GM23248 (cell line): ENCODE measurements around the gene ZNF768. TPM values are rescaled to one million over a fixed set of nuclear protein-coding genes. Genes with fewer than 3 reads are reported as not detected.

Experiments
- DNase-seq: peaks from one replicate; pipeline ENCODE4 v3.0.0-alpha.2; 2015
- H2AFZ ChIP-seq: fragments of 200-600 bp; sonication (generic); 2 replicates; pipeline ENCODE4 v1.6.1; 2016; ENCODE audit warnings: antibody characterized with exemption
- H3F3A ChIP-seq: fragments of 200-600 bp; sonication (generic); 2 replicates; pipeline ENCODE4 v1.6.1; 2016; ENCODE audit warnings: mild to moderate bottlenecking, antibody characterized with exemption, mixed run types; ENCODE audit not compliant: insufficient read depth
- H3K27ac ChIP-seq: fragments of 200-600 bp; sonication (generic); 2 replicates; pipeline ENCODE4 v1.5.1; 2016; ENCODE audit warnings: mild to moderate bottlenecking
- H3K27me3 ChIP-seq: fragments of 200-600 bp; sonication (generic); replicated peaks from 2 replicates; pipeline ENCODE4 v1.6.1; 2016; ENCODE audit warnings: mild to moderate bottlenecking; ENCODE audit not compliant: insufficient read depth
- H3K36me3 ChIP-seq: fragments of 200-600 bp; sonication (generic); 2 replicates; pipeline ENCODE4 v1.6.1; 2016; ENCODE audit warnings: low read depth, mild to moderate bottlenecking
- H3K4me1 ChIP-seq: fragments of 200-600 bp; sonication (generic); 2 replicates; pipeline ENCODE4 v1.6.1; 2016; ENCODE audit warnings: mild to moderate bottlenecking; ENCODE audit not compliant: insufficient read depth
- H3K4me2 ChIP-seq: fragments of 200-600 bp; sonication (generic); one replicate; pipeline ENCODE4 v1.6.1; 2016; ENCODE audit warnings: mild to moderate bottlenecking; ENCODE audit not compliant: unreplicated experiment
- H3K4me3 ChIP-seq: fragments of 200-600 bp; sonication (generic); 2 replicates; pipeline ENCODE4 v1.5.1; 2016; ENCODE audit warnings: mild to moderate bottlenecking
- H3K79me2 ChIP-seq: fragments of 200-600 bp; sonication (generic); 2 replicates; pipeline ENCODE4 v1.6.1; 2016; ENCODE audit warnings: mild to moderate bottlenecking; ENCODE audit not compliant: insufficient read depth
- H3K9ac ChIP-seq: fragments of 200-600 bp; sonication (generic); 2 replicates; pipeline ENCODE4 v1.6.1; 2016; ENCODE audit warnings: mild to moderate bottlenecking
- H3K9me2 ChIP-seq: fragments of 200-600 bp; sonication (generic); 2 replicates; pipeline ENCODE4 v1.6.1; 2016; ENCODE audit warnings: mixed run types, mild to moderate bottlenecking, moderate library complexity; ENCODE audit not compliant: insufficient read depth
- H3K9me3 ChIP-seq: fragments of 200-600 bp; sonication (generic); one replicate; pipeline ENCODE4 v1.6.1; 2017; ENCODE audit warnings: low read depth
- H4K20me1 ChIP-seq: fragments of 200-600 bp; sonication (generic); 2 replicates; pipeline ENCODE4 v1.6.0; 2016; ENCODE audit not compliant: insufficient read depth
- EZH2 ChIP-seq: fragments of 200-600 bp; sonication (generic); IDR thresholded peaks from 2 replicates; pipeline ENCODE4 v1.6.1; 2018; ENCODE audit warnings: antibody characterized with exemption, mild to moderate bottlenecking; ENCODE audit not compliant: insufficient read depth, poor library complexity, severe bottlenecking
- EZH2phosphoT487 ChIP-seq: fragments of 200-600 bp; sonication (generic); IDR thresholded peaks from 2 replicates; pipeline ENCODE4 v1.6.1; 2018; ENCODE audit warnings: antibody characterized with exemption, moderate library complexity, mild to moderate bottlenecking, low read depth; ENCODE audit not compliant: insufficient read depth
- WGBS, 2 experiments: methylation state at CpG; one replicate each; pipeline ENCODE4 v1.1.6; 2015 to 2017; ENCODE audit warnings: low lambda C conversion rate in 2 of 2, low coverage in 1 of 2; ENCODE audit errors: missing lambda C conversion rate in 2 of 2; 5-methylcytosine and 5-hydroxymethylcytosine counted together
- in situ Hi-C: fragments of 300-500 bp; cut with MboI; formaldehyde crosslinking; loops from 2 replicates; pipeline ENCODE4 v1.15.0; 2020
- polyA plus RNA-seq: library from polyadenylated mRNA; unstranded; fragments of >200 nt; fragmentation: Nextera tagmentation; extraction: Ambion mirVana; gene quantifications from 2 replicates; pipeline ENCODE4 v1.2.1, GENCODE V29; 2016
- total RNA-seq: library from RNA; depleted of rRNA; stranded (reverse); fragments of >200 nt; shearing (Covaris generic); gene quantifications from 2 replicates; pipeline ENCODE4 v1.2.3, GENCODE V29; 2014

ZNF768 gene
- total and polyA plus RNA-seq, 2 experiments from 2014 or later: 5.0 to 38.4 TPM

GRCh38 chr16:30534368-30535105 lies 8.2 kb upstream of the ZNF768 start, which contains the start of gene ZNF747:
Gene ZNF747 (minus strand): TSS chr16:30534858. CDS start chr16:30534679, 179 bp downstream.
- peak within 1 kb of the TSS; percentile 89 for H3K4me2 ChIP-seq
- in situ Hi-C loops: no loop called here
- peak; percentile 88 for DNase-seq
- TF ChIP-seq EZH2phosphoT487 (no peak), EZH2 (no peak)
- H3K36me3 ChIP-seq: no peaks in the 10 kb centered on the region
- H3F3A ChIP-seq: no peaks in the 10 kb centered on the region
- no peaks in the 10 kb centered on the region for H3K27me3 ChIP-seq
- no peaks in the 10 kb centered on the region for H3K9me3 ChIP-seq
- H3K4me3 ChIP-seq: peak within 1 kb of the TSS; percentile 80
- H2AFZ ChIP-seq: peak within 1 kb of the TSS; percentile 96
- H3K4me1 ChIP-seq: no peaks in the 10 kb centered on the region
- H4K20me1 ChIP-seq: no peaks in the 10 kb centered on the region
- peak within 1 kb of the TSS; percentile 79 for H3K27ac ChIP-seq
- 1 to 3% methylated on average over 45 to 50 of the region's 70 CpGs for WGBS, 2 experiments
- H3K79me2 ChIP-seq: peaks cover 24% of the 10 kb centered on the region
- H3K9me2 ChIP-seq: no peaks in the 10 kb centered on the region
- peak within 1 kb of the TSS; percentile 92 for H3K9ac ChIP-seq

GRCh38 chr16:30533748-30534367 lies 7.5 kb upstream of the ZNF768 start:
- H3K27ac ChIP-seq: peak overlapping the region; percentile 79
- no peaks in the 10 kb centered on the region for H3K9me2 ChIP-seq
- in situ Hi-C loops: no loop called here
- H3K4me1 ChIP-seq: no peaks in the 10 kb centered on the region
- WGBS, 2 experiments: 16 to 17% methylated on average over 23 to 27 of the region's 29 CpGs
- peaks cover 24% of the 10 kb centered on the region for H3K79me2 ChIP-seq
- no peaks in the 10 kb centered on the region for H3K27me3 ChIP-seq
- peak overlapping the region; percentile 92 for H3K9ac ChIP-seq
- H3K9me3 ChIP-seq: no peaks in the 10 kb centered on the region
- peak overlapping the region; percentile 96 for H2AFZ ChIP-seq
- TF ChIP-seq EZH2phosphoT487 (no peak), EZH2 (no peak)
- H4K20me1 ChIP-seq: no peaks in the 10 kb centered on the region
- peak; percentile 62 for DNase-seq
- no peaks in the 10 kb centered on the region for H3F3A ChIP-seq
- peak overlapping the region; percentile 89 for H3K4me2 ChIP-seq
- peak overlapping the region; percentile 80 for H3K4me3 ChIP-seq
- no peaks in the 10 kb centered on the region for H3K36me3 ChIP-seq

- Histone ChIP-seq H3K4me1 (no peaks in the 10 kb centered on the region), H3K9ac (no peak overlapping the region), H3K9me2 (no peaks in the 10 kb centered on the region), H3K36me3 (no peaks in the 10 kb centered on the region), H3K4me3 (peak overlapping the region; percentile 80; the same call in 1 of the 2 replicates), H3K79me2 (peaks cover 24% of the 10 kb centered on the region), H3F3A (peaks cover 5% of the 10 kb centered on the region; the same call in 1 of the 2 replicates), H3K4me2 (peak overlapping the region; percentile 89), H3K27ac (no peak overlapping the region), H2AFZ (no peak overlapping the region), H3K9me3 (no peaks in the 10 kb centered on the region), H4K20me1 (no peaks in the 10 kb centered on the region), H3K27me3 (no peaks in the 10 kb centered on the region)
- WGBS, 2 experiments: 77 to 80% methylated on average over 11 of the region's 11 CpGs
- no peak for TF ChIP-seq EZH2
- TF ChIP-seq EZH2phosphoT487: no peak
- no peak for DNase-seq
- in situ Hi-C loops: no loop called here
Observed at GRCh38 chr16:30533146-30533522, 6.8 kb upstream of the ZNF768 start.

DNA sequence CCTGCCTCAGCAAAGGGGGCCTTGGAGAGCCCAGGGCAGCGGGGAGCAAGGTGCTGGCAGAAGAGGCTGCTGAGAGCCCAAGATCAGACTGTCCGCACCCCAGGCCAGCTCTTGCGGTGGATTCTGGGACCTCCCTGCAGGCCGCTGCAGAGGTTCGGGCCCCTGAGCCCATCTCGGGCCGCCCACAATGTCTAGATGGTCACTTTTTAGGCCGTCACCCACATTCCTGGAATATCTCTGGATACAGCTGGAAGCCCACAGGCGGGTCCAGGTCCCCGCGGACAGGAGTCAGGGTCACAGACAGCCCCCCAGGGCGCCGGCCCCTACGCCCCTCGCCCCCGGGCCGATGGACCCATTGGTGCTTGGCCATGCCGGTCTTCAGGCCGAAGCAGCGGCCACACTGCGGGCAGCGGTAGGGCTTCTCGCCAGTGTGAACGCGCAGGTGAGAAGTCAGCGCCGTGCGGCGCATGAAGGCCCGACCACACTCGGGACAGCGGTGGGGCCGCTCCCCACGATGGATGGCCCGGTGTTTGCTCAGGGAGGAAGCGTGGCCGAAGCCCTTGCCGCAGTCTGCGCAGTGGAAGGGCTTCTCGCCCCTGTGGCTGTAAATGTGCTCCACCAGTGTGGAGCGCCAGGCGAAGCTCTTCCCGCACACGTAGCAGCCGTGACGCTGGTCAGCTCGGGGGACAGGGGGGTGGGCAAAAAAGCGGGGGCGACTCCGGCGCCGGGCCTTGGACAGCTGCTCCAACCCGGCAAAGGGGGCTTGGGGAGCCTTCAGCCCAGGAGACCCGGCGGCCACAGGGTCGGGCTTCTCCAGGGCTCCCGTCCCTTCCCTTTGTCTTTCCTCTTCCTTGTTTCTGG lies 6.1 kb upstream of the ZNF768 start:
- H3K9ac ChIP-seq: no peak overlapping the region
- no peak overlapping the region for H3K4me2 ChIP-seq
- no peak for DNase-seq
- no peak for TF ChIP-seq EZH2
- no peak for TF ChIP-seq EZH2phosphoT487
- H2AFZ ChIP-seq: no peak overlapping the region
- 95 to 97% methylated on average over 28 to 57 of the region's 57 CpGs for WGBS, 2 experiments
- H3K36me3 ChIP-seq: no peaks in the 10 kb centered on the region
- H4K20me1 ChIP-seq: no peaks in the 10 kb centered on the region
- peaks cover 6% of the 10 kb centered on the region for H3K4me1 ChIP-seq
- peaks cover 24% of the 10 kb centered on the region for H3K79me2 ChIP-seq
- in situ Hi-C loops: no loop called here
- H3K27me3 ChIP-seq: no peaks in the 10 kb centered on the region
- H3K4me3 ChIP-seq: no peak overlapping the region
- no peaks in the 10 kb centered on the region for H3K9me2 ChIP-seq
- no peaks in the 10 kb centered on the region for H3K9me3 ChIP-seq
- H3K27ac ChIP-seq: no peak overlapping the region
- H3F3A ChIP-seq: peaks cover 11% of the 10 kb centered on the region
